ENCODE data around the gene CDC14B.

Gene CDC14B

GRCh38 chr9:96500696-96501632 is 118.7 kb downstream of the CDC14B start:
- no peak for DNase-seq

DNA sequence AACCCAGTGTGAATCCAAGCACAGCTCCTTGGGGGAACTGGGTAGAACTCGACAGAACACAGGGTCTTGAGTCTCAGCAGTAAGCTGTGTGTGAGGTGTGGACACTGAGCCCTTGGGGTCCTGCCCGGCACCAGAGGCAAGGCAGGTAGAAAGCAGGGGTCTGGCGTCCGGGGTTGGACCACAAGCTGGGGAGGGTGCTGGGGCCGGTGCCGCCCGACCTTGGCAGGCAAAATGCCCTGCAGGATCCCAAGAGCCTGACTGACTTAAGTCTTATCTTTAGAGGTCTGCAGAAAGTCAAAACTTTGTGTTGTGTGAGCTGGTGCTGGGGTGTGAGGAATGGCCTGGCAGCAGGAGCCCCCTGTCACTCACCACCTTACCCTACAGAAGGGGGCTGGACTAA is 120.4 kb downstream of the CDC14B start:
- DNase-seq = no peak

DNA sequence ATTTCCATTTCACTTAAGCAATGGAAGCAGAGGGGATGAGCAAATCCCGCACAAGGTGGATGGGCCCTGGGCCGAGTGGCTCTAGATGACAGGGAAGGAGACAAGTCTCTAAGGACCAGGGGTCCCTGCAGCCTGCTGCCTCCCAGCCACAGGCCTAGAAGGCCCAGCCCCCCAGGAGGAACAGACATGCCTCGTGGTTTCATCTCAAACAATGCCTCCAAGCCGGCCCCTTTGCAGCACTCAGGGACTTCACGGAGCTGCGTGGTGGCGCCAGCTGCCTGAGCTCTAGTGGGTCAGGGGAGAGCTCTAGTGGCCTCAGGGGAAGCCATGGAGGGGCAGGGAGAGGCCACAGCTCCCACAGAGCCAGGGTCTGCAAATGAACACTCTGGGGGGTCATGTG is 120.8 kb downstream of the CDC14B start:
- no peak for DNase-seq

- DNase-seq = no peak
Observed at GRCh38 chr9:96497117-96497399, 122.6 kb downstream of the CDC14B start.

DNA sequence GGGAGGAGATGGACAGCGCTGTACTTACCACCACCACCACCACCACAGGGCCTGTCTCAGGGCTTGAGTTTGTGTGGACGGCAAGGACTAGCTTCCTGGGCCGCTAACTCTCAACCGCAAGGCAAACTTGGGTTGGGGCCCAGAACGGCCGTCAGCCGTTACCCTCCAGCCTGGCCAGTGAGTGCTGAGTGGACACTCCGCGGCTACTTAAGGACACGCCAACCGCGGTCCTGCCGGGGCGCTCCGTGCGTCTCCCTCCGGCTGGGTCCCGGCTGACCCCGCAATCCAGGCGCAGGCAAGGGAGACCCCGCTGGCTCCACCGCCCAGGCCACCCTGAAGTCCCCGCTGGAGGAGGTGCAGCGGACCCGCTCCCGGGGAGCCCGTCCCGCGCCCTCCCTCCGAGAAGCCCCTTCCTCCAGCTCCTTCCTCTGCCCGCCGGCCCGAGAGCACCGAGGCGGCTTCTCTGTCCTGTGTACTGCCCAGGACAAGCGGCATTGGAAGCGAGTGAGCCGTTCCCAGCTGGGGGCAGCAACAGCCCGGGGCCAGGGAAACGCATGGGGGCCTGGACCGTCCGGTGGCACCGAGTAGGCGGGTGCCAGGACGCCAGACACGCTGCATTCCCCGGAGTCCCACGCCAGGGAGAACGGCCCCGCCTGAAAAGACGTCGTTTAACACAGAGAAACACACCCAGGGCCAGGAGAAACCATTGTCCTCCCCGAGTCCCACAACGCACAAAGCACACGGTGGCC is 123.1 kb downstream of the CDC14B start:
- no peak for DNase-seq

GRCh38 chr9:96495341-96495740 is 124.3 kb downstream of the CDC14B start:
- no peak for DNase-seq

- no peak for DNase-seq
Observed at GRCh38 chr9:96494215-96494800, 125.3 kb downstream of the CDC14B start.

DNA sequence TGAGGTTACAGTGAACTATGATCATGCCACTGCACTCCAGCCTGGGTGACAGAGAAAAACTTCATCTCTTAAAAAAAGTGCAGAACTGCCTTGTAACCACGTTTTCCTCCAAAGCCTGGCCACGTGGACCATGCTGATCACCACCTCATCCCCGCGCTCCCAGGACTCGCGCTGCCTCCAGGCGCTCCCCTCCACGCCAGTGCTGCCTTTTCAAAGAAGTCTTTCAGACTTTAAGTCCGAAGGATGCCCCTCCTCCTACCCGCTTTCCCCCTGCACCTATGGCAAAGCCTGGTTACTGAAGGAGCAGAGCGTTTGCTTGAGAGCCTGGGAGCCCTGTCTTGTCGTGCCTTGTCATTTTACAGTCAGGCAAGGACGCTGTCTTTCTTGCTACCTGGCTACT is 125.9 kb downstream of the CDC14B start:
- no peak for DNase-seq

DNA sequence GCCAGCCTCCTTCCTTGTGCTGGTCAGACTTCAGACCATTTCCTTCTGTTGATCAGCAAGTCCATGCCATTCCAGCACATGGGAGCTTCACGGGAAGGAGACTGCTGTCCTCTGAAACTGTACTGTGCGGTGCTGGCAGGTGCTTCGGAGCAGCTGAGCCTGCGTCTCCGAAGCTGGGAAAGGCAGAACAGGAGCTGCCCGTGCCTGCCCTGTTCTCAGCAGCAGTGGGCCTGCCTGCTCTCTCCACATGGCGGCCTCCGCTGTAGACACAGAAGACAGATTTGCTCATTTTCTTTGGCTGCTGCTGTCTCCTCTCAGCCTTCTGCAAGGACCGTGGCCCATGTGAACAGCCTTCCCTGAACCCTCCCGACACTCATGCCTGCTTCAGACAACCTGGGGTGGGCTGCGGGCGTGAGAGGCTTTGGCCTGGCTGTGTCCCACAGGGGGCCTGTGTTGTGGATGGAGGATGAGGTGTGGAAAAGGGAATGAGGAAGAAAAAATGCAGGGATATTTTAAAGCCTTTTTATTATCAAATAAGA is 126.6 kb downstream of the CDC14B start:
- DNase-seq = no peak

- DNase-seq = no peak
Observed at GRCh38 chr9:96491880-96492525, 127.6 kb downstream of the CDC14B start.

DNA sequence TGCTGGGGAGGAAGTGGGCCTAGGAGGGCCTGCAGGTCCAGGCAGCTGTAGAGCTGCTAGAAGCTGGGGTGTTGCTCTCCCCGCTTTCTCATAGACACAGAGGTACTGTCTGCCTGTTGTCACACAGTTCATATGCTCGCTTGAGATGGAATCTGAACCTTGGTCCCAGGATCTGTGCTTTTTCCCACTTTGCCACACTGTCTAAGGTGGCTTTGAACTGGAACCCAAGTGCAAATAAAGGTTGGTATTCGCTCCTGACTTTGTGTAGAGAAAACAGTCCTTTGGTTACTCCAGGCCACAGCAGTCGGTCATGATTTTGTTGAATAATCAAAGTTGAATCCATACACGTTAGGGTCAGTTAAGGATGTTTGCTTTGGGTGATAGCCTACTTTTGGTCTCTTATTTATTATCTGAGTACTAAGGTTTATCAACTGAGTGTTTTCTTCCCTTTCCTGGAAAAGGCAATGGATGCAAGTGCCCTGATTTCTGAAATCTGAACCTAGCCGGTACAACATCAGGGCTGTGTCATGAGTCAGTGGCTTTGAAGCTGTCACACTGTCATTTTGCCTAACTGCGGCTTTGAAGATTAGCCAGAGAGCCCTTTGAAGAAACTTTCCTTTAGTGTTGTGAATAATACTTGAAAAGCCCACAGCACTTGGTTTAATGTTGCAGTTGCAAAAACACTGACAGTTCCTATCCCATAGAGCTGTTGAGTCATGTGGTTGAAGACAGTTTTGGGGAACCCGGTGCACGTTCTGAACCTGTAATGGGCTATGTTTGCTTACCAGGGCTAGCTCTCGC is 128.4 kb downstream of the CDC14B start:
- DNase-seq = no peak

GRCh38 chr9:96490534-96491078 is 129.0 kb downstream of the CDC14B start:
- DNase-seq = no peak

- DNase-seq = no peak
Observed at GRCh38 chr9:96489482-96489979, 130.1 kb downstream of the CDC14B start.

- no peak for DNase-seq
Observed at GRCh38 chr9:96487949-96488348, 131.7 kb downstream of the CDC14B start.

DNA sequence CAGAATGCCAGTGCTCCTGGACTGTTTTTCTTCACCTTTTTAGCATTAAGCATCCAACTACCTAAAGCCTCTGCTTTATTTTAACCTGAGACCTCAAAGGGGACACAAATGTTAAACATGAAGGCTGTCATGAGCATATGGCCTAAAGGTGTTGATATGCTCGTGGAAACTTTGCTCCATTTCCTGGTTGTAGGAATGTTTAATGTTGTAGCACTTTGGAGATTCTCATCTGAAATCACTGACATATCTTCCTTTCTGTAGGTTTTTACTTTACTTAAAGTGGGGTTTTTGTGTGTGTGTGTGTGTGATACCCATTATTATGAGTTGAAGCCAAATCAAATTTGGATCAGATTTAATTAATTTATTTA is 132.6 kb downstream of the CDC14B start:
- DNase-seq = no peak

- DNase-seq = no peak
Observed at GRCh38 chr9:96486386-96487028, 133.1 kb downstream of the CDC14B start.

DNA sequence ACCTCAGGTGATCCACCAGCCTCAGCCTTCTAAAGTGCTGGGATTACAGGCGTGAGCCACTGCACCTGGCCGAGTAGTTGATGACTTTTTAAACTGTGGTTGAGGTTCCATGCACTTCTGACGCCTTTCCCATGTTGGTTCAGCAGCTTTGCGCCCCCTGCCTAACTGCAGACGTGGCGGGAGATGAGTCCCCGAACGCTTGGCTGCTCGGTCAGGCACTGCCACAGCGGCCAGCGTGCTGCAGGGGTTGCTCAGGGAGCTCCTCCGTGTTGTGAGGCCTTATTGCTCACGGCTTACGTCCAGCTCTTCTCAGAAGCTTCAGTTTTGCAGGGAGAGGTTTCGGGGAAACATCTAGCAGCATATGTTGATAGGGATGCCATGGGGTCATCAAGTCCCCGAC is 134.4 kb downstream of the CDC14B start:
- no peak for DNase-seq

GRCh38 chr9:96484521-96484931 is 135.1 kb downstream of the CDC14B start:
- DNase-seq = no peak

GRCh38 chr9:96483733-96484390 is 135.8 kb downstream of the CDC14B start:
- peak; percentile 46 to 55 for DNase-seq

DNA sequence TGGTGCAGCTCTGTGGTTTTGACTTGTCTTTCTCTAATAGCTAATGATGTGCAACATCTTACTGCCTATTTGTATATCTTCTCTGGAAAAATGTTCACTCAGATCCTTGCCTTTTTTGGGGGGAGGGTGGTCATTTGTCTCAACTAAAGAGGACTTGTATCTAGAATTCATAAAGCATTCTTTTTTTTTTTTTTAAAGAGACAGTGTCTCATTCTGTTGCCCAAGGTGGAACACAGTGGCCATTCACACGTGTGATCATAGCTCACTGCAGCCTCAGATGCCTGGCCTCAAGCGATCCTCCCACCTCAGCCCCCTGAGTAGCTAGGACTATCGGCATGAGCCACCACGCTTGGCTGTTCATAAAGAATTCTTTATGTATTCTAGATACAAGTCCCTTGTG is 136.4 kb downstream of the CDC14B start:
- no peak for DNase-seq

DNA sequence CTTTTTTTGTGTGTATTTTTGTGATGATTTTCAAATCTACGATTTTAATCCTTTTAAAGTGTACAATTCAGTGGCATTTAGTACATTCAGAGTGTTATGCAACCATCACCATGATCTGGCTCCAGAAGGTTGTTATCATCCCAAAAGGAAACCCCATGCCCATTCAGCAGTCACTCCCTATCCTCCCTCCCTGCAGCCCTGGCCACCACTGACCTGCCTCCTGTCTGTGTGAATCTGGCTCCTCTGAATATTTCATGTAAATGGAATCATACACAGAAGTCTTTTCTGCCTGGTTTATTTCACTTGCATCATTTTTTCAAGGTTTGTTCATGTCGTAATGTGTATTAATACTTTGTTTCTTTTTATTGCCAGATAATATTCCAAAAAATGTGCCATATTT is 137.2 kb downstream of the CDC14B start:
- no peak for DNase-seq

Measured in inflammatory macrophage treated with lipopolysaccharide for 1 hour (primary cell).